Measurements from ENCODE around the gene CST7. TPM values are rescaled to one million over a fixed set of nuclear protein-coding genes. Genes with fewer than 3 reads are reported as not detected.

The CST7 gene
- total RNA-seq, 1 donor from 2014 or later = not detected

DNA sequence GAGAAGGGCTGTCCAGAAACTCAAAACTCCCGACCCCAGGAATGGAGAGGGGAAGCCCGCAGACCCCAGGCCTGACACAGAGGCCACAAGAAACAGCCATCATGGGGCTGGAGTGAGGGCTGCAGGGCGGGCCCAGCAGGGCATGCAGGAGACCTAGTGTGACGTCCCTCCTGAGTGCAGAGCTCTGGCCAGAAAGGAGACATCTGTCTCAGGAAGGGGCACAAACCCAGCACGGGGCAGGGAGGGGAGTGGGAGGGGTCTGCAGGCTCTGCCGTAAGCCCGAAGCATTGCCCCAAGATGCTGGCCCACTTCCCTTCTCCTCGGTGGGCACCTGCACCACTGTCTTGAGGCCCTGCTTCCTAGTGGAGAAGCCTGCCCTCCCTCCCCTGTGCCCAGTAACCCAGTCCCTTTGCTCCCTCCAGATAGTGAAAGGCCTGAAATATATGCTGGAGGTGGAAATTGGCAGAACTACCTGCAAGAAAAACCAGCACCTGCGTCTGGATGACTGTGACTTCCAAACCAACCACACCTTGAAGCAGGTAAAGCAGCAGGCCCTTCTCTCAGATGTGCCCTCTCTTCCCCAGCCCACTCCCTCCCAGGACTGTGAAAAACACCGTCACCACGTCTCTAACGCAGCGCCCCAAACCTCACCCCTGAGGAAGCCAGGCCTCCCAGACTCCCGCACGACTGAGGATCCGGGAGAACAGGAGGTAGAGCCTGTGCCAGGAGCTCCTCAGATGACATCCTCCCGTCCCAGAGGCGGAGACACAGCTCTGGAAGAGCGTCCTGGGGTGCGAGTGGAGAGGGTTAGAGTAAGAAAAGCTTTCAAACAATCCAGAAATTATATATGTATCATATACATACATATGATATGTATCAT, 9.7 kb downstream of the CST7 start:
- H3K4me3 ChIP-seq (ENCODE audit: low read depth, low read length) = no peak overlapping the region
- no peaks in the 10 kb centered on the region for H3K27me3 ChIP-seq (ENCODE audit: control insufficient read depth, insufficient read depth, low read length)
- TF ChIP-seq, protein P1, sequence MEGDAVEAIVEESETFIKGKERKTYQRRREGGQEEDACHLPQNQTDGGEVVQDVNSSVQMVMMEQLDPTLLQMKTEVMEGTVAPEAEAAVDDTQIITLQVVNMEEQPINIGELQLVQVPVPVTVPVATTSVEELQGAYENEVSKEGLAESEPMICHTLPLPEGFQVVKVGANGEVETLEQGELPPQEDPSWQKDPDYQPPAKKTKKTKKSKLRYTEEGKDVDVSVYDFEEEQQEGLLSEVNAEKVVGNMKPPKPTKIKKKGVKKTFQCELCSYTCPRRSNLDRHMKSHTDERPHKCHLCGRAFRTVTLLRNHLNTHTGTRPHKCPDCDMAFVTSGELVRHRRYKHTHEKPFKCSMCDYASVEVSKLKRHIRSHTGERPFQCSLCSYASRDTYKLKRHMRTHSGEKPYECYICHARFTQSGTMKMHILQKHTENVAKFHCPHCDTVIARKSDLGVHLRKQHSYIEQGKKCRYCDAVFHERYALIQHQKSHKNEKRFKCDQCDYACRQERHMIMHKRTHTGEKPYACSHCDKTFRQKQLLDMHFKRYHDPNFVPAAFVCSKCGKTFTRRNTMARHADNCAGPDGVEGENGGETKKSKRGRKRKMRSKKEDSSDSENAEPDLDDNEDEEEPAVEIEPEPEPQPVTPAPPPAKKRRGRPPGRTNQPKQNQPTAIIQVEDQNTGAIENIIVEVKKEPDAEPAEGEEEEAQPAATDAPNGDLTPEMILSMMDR (IDR thresholded peaks at IDR 0.05; ENCODE audit: insufficient read depth, low read length, poor library complexity, severe bottlenecking) = no peak
- H3K36me3 ChIP-seq (ENCODE audit: control insufficient read depth, insufficient read depth, low read length) = no peaks in the 10 kb centered on the region
- DNase-seq (ENCODE audit: low read depth) = no peak

DNA sequence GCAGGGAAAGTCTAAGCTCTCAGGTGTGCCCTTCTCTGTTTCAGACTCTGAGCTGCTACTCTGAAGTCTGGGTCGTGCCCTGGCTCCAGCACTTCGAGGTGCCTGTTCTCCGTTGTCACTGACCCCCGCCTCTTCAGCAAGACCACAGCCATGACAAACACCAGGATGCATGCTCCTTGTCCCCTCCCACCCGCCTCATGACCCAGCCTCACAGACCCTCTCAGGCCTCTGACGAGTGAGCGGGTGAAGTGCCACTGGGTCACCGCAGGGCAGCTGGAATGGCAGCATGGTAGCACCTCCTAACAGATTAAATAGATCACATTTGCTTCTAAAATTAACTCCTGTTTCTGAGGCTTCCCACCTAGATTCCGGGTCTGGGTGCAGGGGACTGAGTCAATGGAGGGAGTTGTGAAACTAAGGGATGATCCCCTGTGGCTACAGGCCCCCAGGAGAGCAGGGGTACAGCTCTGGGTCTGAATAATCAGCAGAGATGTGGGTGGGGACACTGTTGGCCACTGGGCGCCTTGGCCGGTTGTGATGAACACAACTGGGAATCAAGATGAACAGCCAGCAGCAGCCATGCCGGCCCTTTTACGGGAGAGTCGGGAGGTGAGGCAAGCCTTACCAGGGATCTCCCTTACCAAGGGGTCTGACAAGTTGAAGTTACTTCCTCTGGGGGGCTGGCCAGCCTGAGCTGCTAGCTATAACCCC, 10.7 kb downstream of the CST7 start:
- DNase-seq (ENCODE audit: low read depth) = no peak
- Histone ChIP-seq H3K36me3 (ENCODE audit: control insufficient read depth, insufficient read depth, low read length) (no peaks in the 10 kb centered on the region), H3K4me3 (ENCODE audit: low read depth, low read length) (no peak overlapping the region), H3K27me3 (ENCODE audit: control insufficient read depth, insufficient read depth, low read length) (no peaks in the 10 kb centered on the region)
- TF ChIP-seq, protein P1 (IDR thresholded peaks at IDR 0.05; ENCODE audit: insufficient read depth, low read length, poor library complexity, severe bottlenecking) = no peak

DNA sequence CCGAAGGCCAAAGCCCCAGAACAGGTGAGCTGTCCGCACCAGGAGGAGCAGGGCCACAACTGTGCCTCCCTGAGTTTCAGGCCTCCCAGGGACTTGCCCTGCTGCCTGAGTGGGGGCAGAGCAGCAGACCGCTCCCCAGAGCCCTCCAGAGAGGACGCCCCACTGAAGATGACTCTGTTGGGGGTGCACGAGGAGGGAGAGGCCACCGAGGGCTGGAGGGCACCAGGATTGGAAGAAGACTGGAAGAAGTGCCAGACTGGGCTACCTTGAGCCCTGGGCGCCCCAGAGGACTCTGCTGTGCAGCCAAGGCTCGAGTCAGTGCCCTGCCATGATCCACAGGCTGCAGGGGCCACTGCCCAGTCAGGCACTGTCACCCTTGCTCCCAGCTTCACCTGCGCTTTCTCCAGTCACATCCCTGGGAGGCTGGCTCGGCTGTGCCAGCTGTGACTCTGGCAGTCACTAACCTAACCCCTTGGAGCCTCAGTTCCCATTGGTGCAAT, 11.3 kb downstream of the CST7 start:
- Histone ChIP-seq H3K4me3 (ENCODE audit: low read depth, low read length) (no peak overlapping the region), H3K36me3 (ENCODE audit: control insufficient read depth, insufficient read depth, low read length) (no peaks in the 10 kb centered on the region), H3K27me3 (ENCODE audit: control insufficient read depth, insufficient read depth, low read length) (no peaks in the 10 kb centered on the region)
- TF ChIP-seq, protein P1 (IDR thresholded peaks at IDR 0.05; ENCODE audit: insufficient read depth, low read length, poor library complexity, severe bottlenecking) = no peak
- DNase-seq (ENCODE audit: low read depth) = no peak

DNA sequence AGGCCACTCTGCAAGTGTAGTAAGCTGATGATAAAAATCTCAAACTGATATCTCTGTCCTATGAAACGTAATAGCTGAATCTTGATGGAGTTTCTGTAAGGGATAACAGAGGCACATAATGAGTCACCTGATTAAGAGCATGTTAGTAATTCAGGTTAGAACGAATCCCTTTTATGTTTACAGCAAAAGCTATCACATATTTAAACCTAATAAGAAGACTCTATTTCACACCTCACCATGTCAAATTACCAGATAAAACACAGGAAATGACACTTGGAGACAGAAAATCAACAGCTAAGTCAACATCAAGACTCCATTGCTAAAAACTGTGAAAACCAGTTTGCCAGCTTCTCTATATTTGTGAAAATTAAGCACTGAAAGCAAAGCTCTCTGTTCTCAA, 11.8 kb downstream of the CST7 start:
- TF ChIP-seq, protein P1 (IDR thresholded peaks at IDR 0.05; ENCODE audit: insufficient read depth, low read length, poor library complexity, severe bottlenecking) = no peak
- H3K27me3 ChIP-seq (ENCODE audit: control insufficient read depth, insufficient read depth, low read length) = no peaks in the 10 kb centered on the region
- H3K36me3 ChIP-seq (ENCODE audit: control insufficient read depth, insufficient read depth, low read length) = no peaks in the 10 kb centered on the region
- DNase-seq (ENCODE audit: low read depth) = no peak
- H3K4me3 ChIP-seq (ENCODE audit: low read depth, low read length) = no peak overlapping the region

DNA sequence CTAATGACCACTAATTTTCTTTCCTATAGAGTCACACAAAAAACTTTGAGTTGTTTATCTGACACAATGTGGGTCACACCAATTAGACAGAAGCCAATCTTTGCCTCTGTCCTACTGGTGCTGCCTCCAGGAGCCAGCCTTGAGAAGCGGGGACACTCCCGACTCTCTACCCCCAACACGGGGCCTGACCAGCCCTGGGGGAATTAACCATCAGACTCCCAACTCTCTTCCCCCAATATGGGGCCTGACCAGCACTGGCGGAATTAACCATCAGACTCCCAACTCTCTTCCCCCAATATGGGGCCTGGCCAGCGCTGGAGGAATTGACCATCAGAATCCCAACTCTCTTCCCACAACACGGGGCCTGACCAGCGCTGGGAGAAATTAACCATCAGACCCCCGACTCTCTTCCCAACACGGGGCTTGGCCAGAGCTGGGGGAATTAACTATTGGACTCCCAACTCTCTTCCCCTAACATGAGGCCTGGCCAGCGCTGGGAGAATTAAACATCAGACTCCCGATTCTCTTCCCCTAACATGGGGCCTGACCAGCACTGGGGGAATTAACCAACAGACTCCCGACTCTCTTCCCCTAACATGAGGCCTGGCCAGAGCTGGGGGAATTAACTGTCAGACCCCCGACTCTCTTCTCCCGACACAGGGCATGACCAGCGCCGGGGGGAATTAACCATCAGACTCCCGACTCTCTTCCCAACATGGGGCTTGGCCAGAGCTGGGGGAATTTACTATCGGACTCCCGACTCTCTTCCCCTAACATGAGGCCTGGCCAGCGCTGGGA, 12.5 kb downstream of the CST7 start:
- TF ChIP-seq, protein P1 (IDR thresholded peaks at IDR 0.05; ENCODE audit: insufficient read depth, low read length, poor library complexity, severe bottlenecking) = no peak
- no peaks in the 10 kb centered on the region for H3K27me3 ChIP-seq (ENCODE audit: control insufficient read depth, insufficient read depth, low read length)
- no peak overlapping the region for H3K4me3 ChIP-seq (ENCODE audit: low read depth, low read length)
- no peaks in the 10 kb centered on the region for H3K36me3 ChIP-seq (ENCODE audit: control insufficient read depth, insufficient read depth, low read length)
- no peak for DNase-seq (ENCODE audit: low read depth)

Data from kidney epithelial cell (primary cell).